Stimulated activated naive B cell treated with anti-CD40 and anti-IgM and Interleukin-4, amounts not matched to agents 10 μg/mL and 1 μg/mL and 100 μg/mL, for 72 hours (primary cell): Measurements from ENCODE around the gene ORM2.
"Not testable (repeated sequence)": the region's sequence is repeated elsewhere in the genome, so short reads cannot be mapped to it uniquely, and the experiment has no call there.

ENCODE experiments used
- ATAC-seq, 2 donors: fragments of 150-1000 bp; cut with Tn5 transposase; replicated peaks; 2 replicates each; pipeline ENCODE4 v1.10.0; 2021; ENCODE audit warnings: moderate library complexity in 1 of 2
- DNase-seq: peaks from one replicate; pipeline ENCODE4 v3.0.0; 2021
- H3K27ac Mint-ChIP-seq: one replicate; pipeline ENCODE4 v1.8.0; 2022; ENCODE audit warnings: mild to moderate bottlenecking, mixed read lengths
- H3K27me3 Mint-ChIP-seq, 2 donors: one replicate each; pipeline ENCODE4 v1.8.0; 2022; ENCODE audit warnings: mixed read lengths in 2 of 2
- H3K36me3 Mint-ChIP-seq, 2 donors: one replicate each; pipeline ENCODE4 v1.8.0; 2022; ENCODE audit warnings: mixed read lengths in 2 of 2, mild to moderate bottlenecking in 1 of 2
- H3K4me1 Mint-ChIP-seq, 2 donors: one replicate each; pipeline ENCODE4 v1.8.0; 2022; ENCODE audit warnings: mixed read lengths in 2 of 2, mild to moderate bottlenecking in 1 of 2
- H3K4me3 Mint-ChIP-seq, 2 donors: one replicate each; pipeline ENCODE4 v1.8.0; 2022; ENCODE audit warnings: mild to moderate bottlenecking in 2 of 2, mixed read lengths in 2 of 2, moderate library complexity in 1 of 2
- H3K9me3 Mint-ChIP-seq, 2 donors: one replicate each; pipeline ENCODE4 v1.8.0; 2022; ENCODE audit warnings: mixed read lengths in 2 of 2, mild to moderate bottlenecking in 1 of 2

ORM2 gene

GRCh38 chr9:114314256-114314867, 15.3 kb upstream of the ORM2 start:
- DNase-seq (no peak), ATAC-seq (no peak)
- no peak overlapping the region for H3K4me3 Mint-ChIP-seq
- H3K36me3 Mint-ChIP-seq = peaks cover 0 to 5% of the 10 kb centered on the region in 2 donors
- H3K27me3 Mint-ChIP-seq = peaks cover 0 to 6% of the 10 kb centered on the region in 2 donors
- no peaks in the 10 kb centered on the region for H3K4me1 Mint-ChIP-seq
- H3K9me3 Mint-ChIP-seq = peaks cover 0 to 6% of the 10 kb centered on the region in 2 donors
- no peak overlapping the region for H3K27ac Mint-ChIP-seq

- H3K4me1 Mint-ChIP-seq = no peaks in the 10 kb centered on the region
- H3K9me3 Mint-ChIP-seq = peaks cover 0 to 6% of the 10 kb centered on the region in 2 donors
- H3K27ac Mint-ChIP-seq = no peak overlapping the region
- peaks cover 0 to 5% of the 10 kb centered on the region in 2 donors for H3K36me3 Mint-ChIP-seq
- no peak for DNase-seq
- peaks cover 0 to 7% of the 10 kb centered on the region in 2 donors for H3K27me3 Mint-ChIP-seq
- ATAC-seq = no peak
- H3K4me3 Mint-ChIP-seq = no peak overlapping the region
These were observed 14.6 kb upstream of the ORM2 start for GRCh38 chr9:114314881-114315722.

GRCh38 chr9:114315723-114316363, 13.8 kb upstream of the ORM2 start:
- H3K4me3 Mint-ChIP-seq = no peak overlapping the region
- H3K27ac Mint-ChIP-seq = no peak overlapping the region
- H3K4me1 Mint-ChIP-seq = no peaks in the 10 kb centered on the region
- DNase-seq (no peak), ATAC-seq (no peak)
- H3K27me3 Mint-ChIP-seq = peaks cover 0 to 7% of the 10 kb centered on the region in 2 donors
- peaks cover 0 to 5% of the 10 kb centered on the region in 2 donors for H3K36me3 Mint-ChIP-seq
- peaks cover 0 to 6% of the 10 kb centered on the region in 2 donors for H3K9me3 Mint-ChIP-seq

GRCh38 chr9:114316605-114317230, 13.0 kb upstream of the ORM2 start:
- no peak overlapping the region for H3K27ac Mint-ChIP-seq

GRCh38 chr9:114317665-114318357, 11.9 kb upstream of the ORM2 start:
- Mint-ChIP-seq H3K4me1 (no peaks in the 10 kb centered on the region), H3K36me3 (peaks cover 0 to 5% of the 10 kb centered on the region in 2 donors), H3K27ac (no peak overlapping the region), H3K27me3 (peaks cover 0 to 7% of the 10 kb centered on the region in 2 donors), H3K4me3 (no peak overlapping the region), H3K9me3 (peaks cover 0 to 6% of the 10 kb centered on the region in 2 donors)
- ATAC-seq = no peak
- DNase-seq = no peak

More at GRCh38 chr9:114316605-114317230, 13.0 kb upstream of the ORM2 start:
- no peak overlapping the region for H3K4me3 Mint-ChIP-seq
- no peaks in the 10 kb centered on the region for H3K4me1 Mint-ChIP-seq
- ATAC-seq (no peak), DNase-seq (no peak)
- peaks cover 0 to 7% of the 10 kb centered on the region in 2 donors for H3K27me3 Mint-ChIP-seq
- peaks cover 0 to 6% of the 10 kb centered on the region in 2 donors for H3K9me3 Mint-ChIP-seq
- peaks cover 0 to 5% of the 10 kb centered on the region in 2 donors for H3K36me3 Mint-ChIP-seq

GRCh38 chr9:114318416-114318815, 11.3 kb upstream of the ORM2 start:
- peaks cover 0 to 7% of the 10 kb centered on the region in 2 donors for H3K27me3 Mint-ChIP-seq
- ATAC-seq (no peak), DNase-seq (no peak)
- no peaks in the 10 kb centered on the region for H3K4me1 Mint-ChIP-seq
- no peak overlapping the region for H3K4me3 Mint-ChIP-seq
- peaks cover 0 to 6% of the 10 kb centered on the region in 2 donors for H3K9me3 Mint-ChIP-seq
- peaks cover 0 to 5% of the 10 kb centered on the region in 2 donors for H3K36me3 Mint-ChIP-seq
- H3K27ac Mint-ChIP-seq = no peak overlapping the region

- ATAC-seq (no peak), DNase-seq (no peak)
- Mint-ChIP-seq H3K9me3 (peaks cover 0 to 6% of the 10 kb centered on the region in 2 donors), H3K36me3 (peaks cover 0 to 5% of the 10 kb centered on the region in 2 donors), H3K4me3 (no peak overlapping the region), H3K27me3 (peaks cover 0 to 7% of the 10 kb centered on the region in 2 donors), H3K27ac (no peak overlapping the region), H3K4me1 (no peaks in the 10 kb centered on the region)
These were observed 10.5 kb upstream of the ORM2 start for GRCh38 chr9:114319147-114319546.

GRCh38 chr9:114320710-114321109, 9.0 kb upstream of the ORM2 start:
- H3K4me3 Mint-ChIP-seq, H3K36me3 Mint-ChIP-seq, H3K9me3 Mint-ChIP-seq, ATAC-seq, H3K27ac Mint-ChIP-seq, DNase-seq, H3K27me3 Mint-ChIP-seq, H3K4me1 Mint-ChIP-seq: not testable (repeated sequence)

GRCh38 chr9:114321759-114322158, 7.9 kb upstream of the ORM2 start:
- H3K27ac Mint-ChIP-seq = no peak overlapping the region

GRCh38 chr9:114322160-114322818, 7.4 kb upstream of the ORM2 start:
- H3K27ac Mint-ChIP-seq, H3K27me3 Mint-ChIP-seq, DNase-seq, H3K4me3 Mint-ChIP-seq, H3K9me3 Mint-ChIP-seq, H3K36me3 Mint-ChIP-seq, H3K4me1 Mint-ChIP-seq, ATAC-seq: not testable (repeated sequence)

More at GRCh38 chr9:114321759-114322158, 7.9 kb upstream of the ORM2 start:
- Mint-ChIP-seq H3K4me3 (no peak overlapping the region), H3K4me1 (no peaks in the 10 kb centered on the region), H3K36me3 (no peaks in the 10 kb centered on the region), H3K9me3 (no peaks in the 10 kb centered on the region), H3K27me3 (peaks cover 0 to 7% of the 10 kb centered on the region in 2 donors)
- ATAC-seq (no peak), DNase-seq (no peak)

GRCh38 chr9:114322831-114323531, 6.7 kb upstream of the ORM2 start, which contains the start of gene ORM1:
Gene ORM1, plus strand, starts transcription at chr9:114323098. Its CDS starts 36 bp downstream, at chr9:114323134.
- not testable (repeated sequence) for H3K27ac Mint-ChIP-seq, H3K36me3 Mint-ChIP-seq, H3K9me3 Mint-ChIP-seq, DNase-seq, H3K4me3 Mint-ChIP-seq, H3K4me1 Mint-ChIP-seq, H3K27me3 Mint-ChIP-seq, ATAC-seq

GRCh38 chr9:114323849-114324248, 5.8 kb upstream of the ORM2 start:
- H3K36me3 Mint-ChIP-seq, ATAC-seq, H3K27ac Mint-ChIP-seq, H3K27me3 Mint-ChIP-seq, DNase-seq, H3K4me1 Mint-ChIP-seq, H3K9me3 Mint-ChIP-seq, H3K4me3 Mint-ChIP-seq: not testable (repeated sequence)

- no peaks in the 10 kb centered on the region for H3K36me3 Mint-ChIP-seq
These were observed 5.2 kb upstream of the ORM2 start for GRCh38 chr9:114324492-114324891.

More at GRCh38 chr9:114324492-114324891, 5.2 kb upstream of the ORM2 start:
- H3K27me3 Mint-ChIP-seq = peaks cover 0 to under 1% of the 10 kb centered on the region in 2 donors
- ATAC-seq (no peak), DNase-seq (no peak)
- H3K27ac Mint-ChIP-seq = no peak overlapping the region
- no peaks in the 10 kb centered on the region for H3K9me3 Mint-ChIP-seq
- no peak overlapping the region for H3K4me3 Mint-ChIP-seq
- H3K4me1 Mint-ChIP-seq = no peaks in the 10 kb centered on the region
